AG10803 (cell line): ENCODE results near the gene RHOT2.
A peak's percentile ranks its signal among the peaks of the same experiment; 100 is the strongest.

Experiments used
- DNase-seq: peaks from one replicate; pipeline ENCODE4 v3.0.0; 2010; ENCODE audit warnings: low read depth
- H3K4me3 ChIP-seq: 2 replicates; pipeline ENCODE4 v1.5.1; 2011; ENCODE audit warnings: mild to moderate bottlenecking, low read length, control low read depth
- CTCF ChIP-seq: conservative IDR thresholded peaks from 2 replicates; pipeline ENCODE4 v1.5.1; 2011; ENCODE audit warnings: mild to moderate bottlenecking, low read length, control low read depth, inconsistent platforms

The RHOT2 gene

GRCh38 chr16:676913-677312, 9.0 kb downstream of the RHOT2 start:
- no peak for TF ChIP-seq CTCF
- no peak overlapping the region for H3K4me3 ChIP-seq
- DNase-seq = no peak

GRCh38 chr16:677316-678190, 9.6 kb downstream of the RHOT2 start:
- H3K4me3 ChIP-seq = no peak overlapping the region
- no peak for DNase-seq
- TF ChIP-seq CTCF = no peak

- no peak overlapping the region for H3K4me3 ChIP-seq
- no peak for DNase-seq
- no peak for TF ChIP-seq CTCF
Measured at GRCh38 chr16:678209-678857, 10.4 kb downstream of the RHOT2 start.

GRCh38 chr16:678858-679813, 11.2 kb downstream of the RHOT2 start:
- peak; percentile 38 for DNase-seq
- no peak for TF ChIP-seq CTCF
- H3K4me3 ChIP-seq = peak overlapping the region; percentile 66

- peak within 1 kb of the TSS; percentile 76 for H3K4me3 ChIP-seq
- TF ChIP-seq CTCF = no peak
- peak; percentile 84 for DNase-seq
Measured at GRCh38 chr16:679814-680624, 12.1 kb downstream of the RHOT2 start, which contains the start of gene STUB1. TSS of gene STUB1 (plus strand) at chr16:680410. CDS start at chr16:680526, 116 bp downstream.

GRCh38 chr16:680625-680945, 12.7 kb downstream of the RHOT2 start:
- H3K4me3 ChIP-seq = peak overlapping the region; percentile 76
- no peak for TF ChIP-seq CTCF
- no peak for DNase-seq
